ENCODE measurements around the gene CENATAC.
A peak's percentile ranks its signal among the peaks of the same experiment; 100 is the strongest.
"Not testable (repeated sequence)": the region's sequence is repeated elsewhere in the genome, so short reads cannot be mapped to it uniquely, and the experiment has no call there.

The CENATAC gene

DNA sequence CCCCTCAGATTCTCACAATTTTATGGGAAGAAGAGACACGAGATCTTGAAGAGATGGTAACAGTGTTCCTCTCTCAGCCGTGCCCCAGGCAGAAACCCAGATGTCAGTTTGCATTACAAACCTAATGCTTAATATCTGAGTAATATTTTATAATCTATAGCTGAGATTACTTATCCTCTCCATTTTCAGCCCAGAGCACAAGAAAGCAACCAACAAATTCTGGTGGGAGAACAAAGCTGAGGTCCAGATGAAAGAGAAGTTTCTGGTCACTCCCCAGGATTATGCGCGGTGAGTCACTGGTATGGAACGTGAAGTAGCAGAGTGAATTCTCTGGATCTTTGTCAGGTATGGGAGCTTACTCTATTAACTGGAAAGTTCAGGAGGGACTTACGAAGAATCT is 884 bp downstream of the CENATAC start:
- TF ChIP-seq TAF1 (IDR thresholded peaks at IDR 0.05; ENCODE audit: borderline replicate concordance, low read depth, low read length), result no peak
- TF ChIP-seq POLR2A (IDR thresholded peaks at IDR 0.05; ENCODE audit: low read depth, low read length), result no peak
- TF ChIP-seq POLR2AphosphoS5 (IDR thresholded peaks at IDR 0.05; ENCODE audit: low read depth, low read length), result no peak
- DNase-seq (ENCODE audit: insufficient read length), result no peak
- peak; percentile 57 for FAIRE-seq

- peak; percentile 67 for FAIRE-seq
- TF ChIP-seq POLR2AphosphoS5 (IDR thresholded peaks at IDR 0.05; ENCODE audit: low read depth, low read length), result no peak
- TF ChIP-seq POLR2A (IDR thresholded peaks at IDR 0.05; ENCODE audit: low read depth, low read length), result no peak
- TF ChIP-seq TAF1 (IDR thresholded peaks at IDR 0.05; ENCODE audit: borderline replicate concordance, low read depth, low read length), result no peak
- DNase-seq (ENCODE audit: insufficient read length), result no peak
Observed at GRCh38 chr11:119000906-119001305, 3.0 kb downstream of the CENATAC start.

DNA sequence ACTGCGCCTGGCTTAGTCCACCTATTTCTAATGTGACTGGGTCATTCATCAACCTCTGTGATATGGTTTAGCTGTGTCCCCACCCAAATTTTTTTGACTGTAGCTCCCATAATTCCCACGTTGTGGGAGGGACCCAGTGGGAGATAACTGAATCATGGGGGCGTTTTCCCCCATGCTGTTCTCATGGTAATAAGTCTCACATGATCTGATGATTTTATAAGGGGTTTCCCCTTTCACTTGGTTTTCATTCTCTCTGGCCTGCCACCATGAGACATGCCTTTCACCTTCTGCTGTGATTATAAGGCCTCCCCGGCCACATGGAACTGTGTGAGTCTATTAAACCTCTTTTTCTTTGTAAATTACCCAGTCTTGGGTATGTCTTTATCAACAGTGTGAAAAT is 8.7 kb downstream of the CENATAC start:
- DNase-seq (ENCODE audit: insufficient read length) (no peak), FAIRE-seq (no peak)
- TF ChIP-seq POLR2A (IDR thresholded peaks at IDR 0.05; ENCODE audit: low read depth, low read length) (no peak), POLR2AphosphoS5 (IDR thresholded peaks at IDR 0.05; ENCODE audit: low read depth, low read length) (no peak)

GRCh38 chr11:119011476-119012053 is 13.6 kb downstream of the CENATAC start:
- no peak for DNase-seq (ENCODE audit: insufficient read length)
- no peak for FAIRE-seq
- TF ChIP-seq POLR2AphosphoS5 (IDR thresholded peaks at IDR 0.05; ENCODE audit: low read depth, low read length) (no peak), POLR2A (IDR thresholded peaks at IDR 0.05; ENCODE audit: low read depth, low read length) (no peak), TAF1 (IDR thresholded peaks at IDR 0.05; ENCODE audit: borderline replicate concordance, low read depth, low read length) (no peak)

DNA sequence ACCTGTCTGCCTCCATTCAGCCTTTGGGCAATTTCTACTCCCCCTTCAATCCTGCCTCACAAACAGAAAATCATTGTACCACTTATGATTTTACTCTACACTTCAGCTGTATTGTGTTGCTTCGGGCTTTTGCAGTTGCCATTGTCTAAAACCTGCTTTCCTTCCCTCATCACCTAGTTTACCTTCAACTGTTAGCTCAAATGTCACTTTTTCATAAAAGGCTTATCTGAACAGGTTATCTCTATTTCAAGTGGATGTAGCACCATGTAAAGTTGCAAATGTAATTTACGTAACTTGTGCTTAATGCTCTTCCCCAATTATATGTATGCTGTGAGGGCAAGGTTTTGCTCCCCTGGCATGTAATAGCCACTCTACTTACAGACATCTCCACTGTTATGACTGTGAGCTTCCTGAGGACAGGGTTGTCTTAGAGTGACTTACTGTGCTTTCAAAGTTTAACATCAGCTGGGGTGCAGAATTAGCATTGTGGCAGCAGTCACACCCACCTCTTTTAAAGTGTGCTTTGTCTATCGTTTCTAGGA is 14.8 kb downstream of the CENATAC start:
- FAIRE-seq, result no peak
- DNase-seq (ENCODE audit: insufficient read length), result no peak
- no peak for TF ChIP-seq TAF1 (IDR thresholded peaks at IDR 0.05; ENCODE audit: borderline replicate concordance, low read depth, low read length)
- TF ChIP-seq POLR2A (IDR thresholded peaks at IDR 0.05; ENCODE audit: low read depth, low read length), result no peak
- TF ChIP-seq POLR2AphosphoS5 (IDR thresholded peaks at IDR 0.05; ENCODE audit: low read depth, low read length), result no peak; the same call in 1 of the 2 replicates

GRCh38 chr11:119014209-119014924 is 16.4 kb downstream of the CENATAC start:
- TF ChIP-seq POLR2A (IDR thresholded peaks at IDR 0.05; ENCODE audit: low read depth, low read length), result peak; percentile 82
- TF ChIP-seq TAF1 (IDR thresholded peaks at IDR 0.05; ENCODE audit: borderline replicate concordance, low read depth, low read length), result no peak
- TF ChIP-seq POLR2AphosphoS5 (IDR thresholded peaks at IDR 0.05; ENCODE audit: low read depth, low read length), result peak; percentile 60
- FAIRE-seq (no peak), DNase-seq (ENCODE audit: insufficient read length) (no peak)

- TF ChIP-seq POLR2A (IDR thresholded peaks at IDR 0.05; ENCODE audit: low read depth, low read length) (0 out of 2 replicates have a peak, but pooled peaks have one; percentile 29), POLR2AphosphoS5 (IDR thresholded peaks at IDR 0.05; ENCODE audit: low read depth, low read length) (peak; percentile 24; the same call in 1 of the 2 replicates), TAF1 (IDR thresholded peaks at IDR 0.05; ENCODE audit: borderline replicate concordance, low read depth, low read length) (no peak)
- FAIRE-seq (no peak), DNase-seq (ENCODE audit: insufficient read length) (no peak)
Observed at GRCh38 chr11:119015054-119015611, 17.2 kb downstream of the CENATAC start.

- FAIRE-seq, result no peak
- TF ChIP-seq POLR2A (IDR thresholded peaks at IDR 0.05; ENCODE audit: low read depth, low read length), result 0 out of 2 replicates have a peak, but pooled peaks have one; percentile 41
- TF ChIP-seq TAF1 (IDR thresholded peaks at IDR 0.05; ENCODE audit: borderline replicate concordance, low read depth, low read length), result no peak
- no peak for TF ChIP-seq POLR2AphosphoS5 (IDR thresholded peaks at IDR 0.05; ENCODE audit: low read depth, low read length)
- no peak for DNase-seq (ENCODE audit: insufficient read length)
Observed at GRCh38 chr11:119016216-119017009, 18.5 kb downstream of the CENATAC start.

GRCh38 chr11:119017377-119017776 is 19.4 kb downstream of the CENATAC start:
- FAIRE-seq; DNase-seq (ENCODE audit: insufficient read length): not testable (repeated sequence)

DNA sequence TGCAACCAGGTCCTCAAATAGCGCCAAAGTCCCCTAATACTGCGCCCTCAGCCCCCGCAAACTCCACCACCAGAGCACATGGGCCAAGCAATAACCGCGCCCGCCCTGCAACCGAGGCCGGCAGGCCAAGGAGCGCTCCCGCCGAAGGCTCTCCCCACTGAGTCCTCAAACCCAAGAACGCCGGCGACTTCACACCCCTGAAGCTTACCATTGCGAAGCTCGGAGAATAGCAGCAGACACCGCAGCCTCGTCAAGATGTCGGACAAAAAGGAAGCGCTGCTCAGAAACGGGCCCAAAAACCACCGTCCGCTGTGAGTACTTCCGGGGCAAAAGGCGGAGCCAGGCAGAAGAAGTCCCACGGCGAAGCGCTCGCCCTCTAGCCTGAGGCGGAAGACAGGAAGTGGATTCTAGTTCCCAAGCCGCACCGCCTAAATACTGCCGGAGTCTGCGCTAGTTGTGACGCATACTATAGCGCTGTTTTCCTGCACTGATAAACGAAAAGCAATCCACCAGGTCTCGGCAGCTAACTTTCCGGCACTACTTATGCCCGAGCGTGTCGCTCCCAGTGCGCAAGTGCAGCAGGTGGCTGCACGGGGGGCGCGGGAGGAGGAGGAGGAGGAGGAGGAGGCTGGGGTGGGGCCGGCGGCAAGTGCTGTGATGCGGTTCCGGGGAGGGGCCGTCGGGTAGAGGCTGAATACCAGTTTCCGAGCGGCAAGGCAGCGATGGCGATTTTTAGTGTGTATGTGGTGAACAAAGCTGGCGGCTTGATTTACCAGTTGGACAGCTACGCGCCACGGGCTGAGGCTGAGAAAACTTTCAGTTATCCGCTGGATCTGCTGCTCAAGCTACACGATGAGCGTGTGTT is 20.4 kb downstream of the CENATAC start, which contains the start of the genes RPS25 and TRAPPC4:
Gene RPS25 (minus strand): TSS at position 270 of the 865 bp plus-strand sequence. CDS start 59 bp downstream, at position 211.
Gene TRAPPC4 (plus strand): TSS at position 693 of the 865 bp plus-strand sequence. CDS start 30 bp downstream, at position 723.
- DNase-seq (ENCODE audit: insufficient read length) (peak; percentile 95), FAIRE-seq (peak; percentile 97)
- TF ChIP-seq POLR2AphosphoS5 (IDR thresholded peaks at IDR 0.05; ENCODE audit: low read depth, low read length) (peak; percentile 96), TAF1 (IDR thresholded peaks at IDR 0.05; ENCODE audit: borderline replicate concordance, low read depth, low read length) (peak; percentile 89), POLR2A (IDR thresholded peaks at IDR 0.05; ENCODE audit: low read depth, low read length) (peak; percentile 95)
